GM15510 (cell line): Measurements from ENCODE around the gene USP36.

Source experiments
- POLR2A ChIP-seq: IDR thresholded peaks from 3 replicates; pipeline ENCODE4 v1.6.1; 2011; ENCODE audit warnings: borderline replicate concordance; ENCODE audit not compliant: insufficient read length; ENCODE audit errors: extremely low read depth

USP36 gene

DNA sequence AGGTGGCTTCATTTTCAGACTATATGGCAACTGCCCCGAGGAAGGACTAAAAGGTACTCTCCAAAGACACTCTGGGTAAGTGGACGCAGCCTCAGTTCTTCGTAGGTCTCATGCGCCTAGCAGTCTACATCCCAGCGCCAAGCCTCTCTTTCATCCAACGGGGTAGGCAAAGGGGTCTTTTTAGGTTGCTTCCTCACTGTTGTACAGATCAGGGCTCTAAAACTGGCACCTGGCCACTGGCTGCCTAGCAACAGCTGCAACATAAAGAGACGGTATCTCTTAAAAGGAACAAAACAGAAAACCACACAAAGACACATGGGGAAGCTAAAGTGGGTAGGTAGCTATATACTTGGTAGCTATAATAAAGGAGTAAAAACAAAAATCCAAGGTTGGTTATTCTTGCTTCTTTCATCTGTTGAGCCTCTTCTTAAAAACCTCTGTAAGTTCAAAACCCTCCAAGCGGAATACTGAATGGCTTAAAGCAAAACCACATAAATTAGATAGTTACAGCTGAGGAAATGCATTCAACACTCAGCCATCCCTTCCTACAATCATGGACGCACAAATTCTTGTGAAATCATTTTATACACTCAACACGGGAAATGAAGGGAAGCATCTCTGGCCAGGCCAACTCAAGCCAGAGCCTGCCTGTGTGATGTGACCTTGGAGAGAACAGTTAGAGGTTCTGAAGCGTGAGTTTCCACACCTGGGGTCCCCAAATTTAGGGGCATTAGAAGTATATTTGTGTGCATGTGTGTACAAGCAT, 81.2 kb downstream of the USP36 start:
- no peak for TF ChIP-seq POLR2A

DNA sequence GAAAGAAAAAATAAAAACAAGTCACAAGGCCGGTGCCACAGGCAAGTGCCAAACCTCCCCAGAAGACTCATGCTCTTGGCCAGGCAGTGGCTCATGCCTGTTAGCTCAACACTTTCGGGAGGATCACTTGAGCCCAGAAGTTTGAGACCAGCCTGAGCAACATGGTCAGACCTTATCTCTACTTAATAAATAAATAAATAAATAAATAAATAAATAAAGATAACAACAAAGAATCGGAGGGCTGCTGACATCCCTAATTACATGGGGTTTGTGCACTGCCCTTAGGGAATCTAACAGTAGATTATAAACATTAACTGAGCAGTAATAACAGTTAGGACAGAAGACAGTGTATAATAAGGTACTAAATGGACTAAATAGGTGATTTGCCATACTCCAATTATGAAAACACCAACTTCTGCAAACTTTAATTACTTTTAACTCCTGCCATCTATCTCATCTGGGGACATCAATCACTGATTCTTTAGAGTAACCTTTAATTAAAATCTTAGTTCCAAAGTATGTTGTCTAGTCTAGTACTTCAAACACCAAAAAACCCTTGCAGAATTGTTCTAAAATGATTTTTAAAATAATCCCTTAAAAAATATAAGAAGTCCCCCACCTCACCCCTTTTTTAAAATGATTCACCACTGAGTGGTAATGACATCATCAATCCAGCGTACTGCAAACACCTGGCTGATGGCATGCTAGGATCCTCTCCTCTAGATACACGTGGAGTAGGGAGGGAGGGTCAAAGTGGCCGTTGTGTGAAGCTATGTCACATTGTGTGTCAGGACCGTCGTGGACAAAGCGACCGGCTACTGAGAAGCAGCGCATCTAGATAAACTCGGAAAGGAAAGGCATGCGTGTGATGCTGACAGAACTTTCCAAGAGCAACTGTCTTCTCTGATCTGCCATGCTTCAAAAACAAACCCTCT, 87.0 kb downstream of the USP36 start:
- TF ChIP-seq POLR2A = no peak

DNA sequence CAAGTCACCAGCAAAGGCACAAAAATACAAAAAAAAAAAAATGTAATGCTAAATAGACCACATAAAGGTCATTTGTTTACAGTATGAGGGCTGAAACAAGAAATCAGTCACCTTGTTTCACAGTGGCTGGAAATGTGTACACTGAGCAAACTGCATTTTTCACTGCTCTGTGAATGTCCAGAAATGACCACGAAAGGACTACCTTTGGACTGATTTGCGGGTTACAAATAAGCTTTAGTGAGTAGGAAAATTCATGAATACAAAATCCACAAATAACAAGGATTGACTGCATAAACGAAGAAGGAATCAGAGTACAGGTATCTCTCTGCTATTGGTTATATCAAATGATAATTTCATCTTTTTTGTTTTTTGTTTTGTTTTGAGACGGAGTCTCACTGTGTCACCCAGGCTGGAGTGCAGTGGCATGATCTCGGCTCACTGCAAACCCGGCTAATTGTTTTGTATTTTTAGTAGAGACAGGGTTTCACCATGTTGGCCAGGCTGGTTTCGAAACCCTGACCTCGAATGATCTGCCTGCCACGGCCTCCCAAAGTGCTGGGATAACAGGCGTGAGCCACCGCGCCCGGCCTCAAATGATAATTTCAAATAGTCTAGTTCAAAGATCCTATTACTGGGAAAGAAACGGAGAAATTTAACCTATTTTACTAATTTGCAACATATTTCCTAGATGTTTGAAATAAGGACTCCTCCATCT, 89.0 kb downstream of the USP36 start:
- TF ChIP-seq POLR2A = no peak

DNA sequence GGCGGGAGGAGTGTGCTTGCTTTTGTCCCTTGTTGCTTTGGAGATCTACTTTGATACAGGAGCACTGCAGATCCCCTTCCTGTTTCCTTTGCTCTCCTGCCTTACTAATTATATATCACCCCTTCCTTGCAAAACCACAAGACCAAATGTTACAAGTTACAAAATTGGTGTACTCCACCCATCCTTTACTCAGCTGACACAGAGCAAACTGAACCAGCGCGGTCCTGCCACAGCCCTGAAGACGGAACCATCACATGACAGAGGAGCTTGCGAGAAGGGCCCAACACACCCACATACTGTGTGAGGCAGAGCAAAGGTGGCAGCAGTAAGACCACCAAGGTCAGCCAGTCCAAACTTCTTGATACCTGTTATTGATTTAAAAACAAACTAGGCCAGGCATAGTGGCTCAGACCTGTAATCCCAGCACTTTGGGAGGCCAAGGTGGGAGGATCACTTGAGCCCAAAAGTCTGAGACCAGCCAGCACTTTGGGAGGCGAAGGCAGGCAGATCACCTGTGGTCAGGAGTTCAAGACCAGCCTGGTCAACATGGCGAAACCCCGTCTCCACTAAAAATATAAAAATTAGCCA, 91.8 kb downstream of the USP36 start:
- TF ChIP-seq POLR2A = no peak

DNA sequence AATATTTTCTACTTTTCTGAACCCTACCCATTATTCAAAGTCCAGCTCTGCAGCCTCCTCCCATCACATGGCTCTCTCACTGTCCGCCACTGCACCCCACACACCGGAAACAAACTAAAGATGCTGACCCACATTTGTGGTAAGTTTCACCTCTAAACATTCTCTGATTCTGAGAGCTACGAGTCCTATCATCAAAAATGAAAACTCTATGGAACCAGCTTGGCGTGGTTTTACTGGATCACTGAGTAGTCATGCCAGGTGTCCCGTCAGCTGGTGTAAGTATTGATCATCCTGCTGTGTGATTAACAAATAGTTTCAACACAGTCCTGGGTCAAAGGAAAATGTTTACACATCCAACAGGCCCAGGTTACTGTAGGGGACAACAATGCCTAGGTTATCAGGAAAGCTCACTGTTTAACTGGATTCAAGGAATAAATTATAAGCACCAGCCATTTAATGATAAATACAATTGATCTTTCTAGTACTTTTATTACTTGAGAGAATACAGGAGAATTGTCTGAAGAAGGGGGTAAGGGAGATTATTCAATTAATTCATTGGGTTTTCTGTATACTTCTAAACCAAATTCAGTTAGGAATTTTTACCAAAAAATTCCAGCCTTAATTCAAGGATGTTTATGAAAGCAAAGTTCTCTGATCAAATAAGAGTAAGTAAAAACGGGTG, 92.4 kb downstream of the USP36 start:
- TF ChIP-seq POLR2A = no peak

DNA sequence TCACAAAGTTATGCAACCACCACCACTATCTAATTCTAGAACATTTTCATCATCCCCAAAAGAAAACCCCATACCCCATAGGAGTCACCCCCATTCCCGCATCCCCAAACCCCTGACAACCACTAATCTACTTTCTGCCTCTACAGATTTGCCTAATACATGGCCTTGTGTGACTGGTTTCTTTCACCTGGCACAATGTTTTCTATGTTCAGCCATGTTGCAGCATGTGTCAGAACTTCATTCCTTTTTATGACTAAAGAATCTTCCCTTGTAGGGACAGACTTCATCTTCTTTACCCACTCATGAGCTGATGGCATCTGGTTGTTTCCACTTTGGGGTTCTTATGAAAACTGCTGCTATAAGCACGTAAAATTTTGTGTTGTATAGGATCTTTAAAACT, 93.1 kb downstream of the USP36 start:
- TF ChIP-seq POLR2A = no peak

DNA sequence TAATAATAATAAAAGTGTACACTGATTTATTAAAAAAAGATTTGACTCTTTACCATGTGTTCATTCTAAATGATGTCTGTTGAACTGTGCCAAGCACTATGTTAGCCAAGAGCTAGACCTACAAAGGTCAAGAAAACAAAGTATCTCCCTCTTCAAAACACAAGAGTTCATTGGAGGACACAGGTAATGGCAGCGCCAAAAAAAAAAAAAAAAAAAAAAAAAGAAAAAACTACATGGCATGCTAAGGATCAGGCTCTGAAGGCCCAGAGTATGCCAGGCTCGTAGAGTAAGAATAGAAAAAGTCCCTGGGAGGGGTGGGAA, 93.7 kb downstream of the USP36 start:
- no peak for TF ChIP-seq POLR2A

DNA sequence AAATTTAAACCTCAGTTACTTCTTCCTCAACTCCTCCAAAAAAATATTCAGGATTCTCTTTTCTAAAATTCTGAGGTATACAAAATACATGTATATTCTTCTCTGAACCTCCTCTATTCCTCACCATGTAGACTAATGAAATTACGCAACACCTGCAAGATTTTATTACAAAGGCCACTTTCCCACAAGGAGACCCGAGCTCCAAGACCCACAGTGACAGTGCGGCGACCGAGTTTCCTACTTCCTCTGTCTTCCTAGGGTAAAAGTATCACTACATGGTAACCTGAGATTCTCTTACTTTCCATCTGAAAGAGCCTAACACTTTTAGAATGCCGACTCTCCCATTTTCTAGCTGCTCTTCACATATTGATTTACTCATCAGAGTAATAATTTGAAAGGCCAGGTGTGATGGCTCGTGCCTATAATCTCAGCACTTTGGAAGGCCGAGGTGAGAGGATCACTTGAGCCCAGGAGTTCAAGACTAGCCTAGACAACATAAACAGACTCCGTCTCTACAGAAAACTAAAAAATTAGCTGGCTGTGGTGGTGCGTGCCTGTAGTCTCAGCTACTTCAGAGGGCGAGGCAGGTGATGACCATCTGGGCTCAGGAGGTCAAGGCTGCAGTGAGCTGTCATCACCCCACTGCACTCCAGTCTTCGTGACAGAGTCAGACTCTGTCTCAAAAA, 94.2 kb downstream of the USP36 start:
- TF ChIP-seq POLR2A = no peak
